ENCODE measurements around the gene TRAF3.

- TF ChIP-seq CTCF (IDR thresholded peaks at IDR 0.05) (no peak), POLR2AphosphoS5 (IDR thresholded peaks at IDR 0.05; ENCODE audit: insufficient read depth in 1 of 2, low read depth in 1 of 2) (no peak)
These were observed 90.8 kb downstream of the TRAF3 start for GRCh38 chr14:102867826-102868580.
